ENCODE data around the gene DHX57.
"Not testable (repeated sequence)": the region's sequence is repeated elsewhere in the genome, so short reads cannot be mapped to it uniquely, and the experiment has no call there.

The DHX57 gene

DNA sequence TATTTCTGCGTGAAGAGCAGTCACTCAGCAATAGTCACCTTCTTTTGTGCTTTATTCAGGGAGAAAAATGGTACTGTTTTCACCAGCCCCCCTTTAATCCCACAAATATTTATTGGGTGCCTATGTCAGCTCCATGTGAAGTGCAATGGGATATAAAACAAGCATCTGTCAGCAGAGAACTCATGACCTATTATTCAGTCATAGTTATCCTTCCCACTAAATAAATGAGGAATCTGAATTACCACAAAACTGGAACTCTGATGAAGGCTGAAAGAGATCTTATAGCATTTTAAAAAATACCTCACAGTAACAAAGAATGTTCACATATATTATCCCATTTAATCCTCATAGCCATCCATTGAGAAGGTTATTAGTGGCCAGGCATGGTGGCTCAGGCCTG, 45.8 kb downstream of the DHX57 start:
- DNase-seq (ENCODE audit: low spot score) = no peak
- TF ChIP-seq, protein P1, sequence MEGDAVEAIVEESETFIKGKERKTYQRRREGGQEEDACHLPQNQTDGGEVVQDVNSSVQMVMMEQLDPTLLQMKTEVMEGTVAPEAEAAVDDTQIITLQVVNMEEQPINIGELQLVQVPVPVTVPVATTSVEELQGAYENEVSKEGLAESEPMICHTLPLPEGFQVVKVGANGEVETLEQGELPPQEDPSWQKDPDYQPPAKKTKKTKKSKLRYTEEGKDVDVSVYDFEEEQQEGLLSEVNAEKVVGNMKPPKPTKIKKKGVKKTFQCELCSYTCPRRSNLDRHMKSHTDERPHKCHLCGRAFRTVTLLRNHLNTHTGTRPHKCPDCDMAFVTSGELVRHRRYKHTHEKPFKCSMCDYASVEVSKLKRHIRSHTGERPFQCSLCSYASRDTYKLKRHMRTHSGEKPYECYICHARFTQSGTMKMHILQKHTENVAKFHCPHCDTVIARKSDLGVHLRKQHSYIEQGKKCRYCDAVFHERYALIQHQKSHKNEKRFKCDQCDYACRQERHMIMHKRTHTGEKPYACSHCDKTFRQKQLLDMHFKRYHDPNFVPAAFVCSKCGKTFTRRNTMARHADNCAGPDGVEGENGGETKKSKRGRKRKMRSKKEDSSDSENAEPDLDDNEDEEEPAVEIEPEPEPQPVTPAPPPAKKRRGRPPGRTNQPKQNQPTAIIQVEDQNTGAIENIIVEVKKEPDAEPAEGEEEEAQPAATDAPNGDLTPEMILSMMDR (IDR thresholded peaks at IDR 0.05; ENCODE audit: extremely low read depth, insufficient read depth, missing control alignments) = no peak
- in situ Hi-C loops (cut with MboI; ENCODE audit: low pct_unique_long_range_greater_than_20kb, low sequenced_read_pairs, unreplicated experiment) = no loop called here

DNA sequence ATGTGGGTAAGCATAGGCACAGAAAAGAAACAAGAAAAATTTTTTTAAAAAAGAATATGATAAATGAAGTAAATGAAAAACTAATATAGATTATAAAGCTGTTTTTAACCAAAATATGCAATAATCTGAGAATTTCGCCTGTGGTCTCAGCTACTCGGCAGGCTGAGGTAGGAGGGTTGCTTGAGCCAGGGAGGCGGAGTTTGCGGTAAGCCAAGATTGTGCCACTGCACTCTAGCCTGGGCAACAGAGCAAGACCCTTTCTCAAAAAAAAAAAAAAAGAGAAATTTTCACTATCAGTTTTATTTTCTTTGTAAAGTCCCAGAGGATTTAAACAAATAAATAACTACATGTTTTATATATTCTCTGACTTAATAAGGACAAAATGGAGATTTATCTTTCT, 47.3 kb downstream of the DHX57 start:
- no peak for DNase-seq (ENCODE audit: low spot score)
- in situ Hi-C loops (cut with MboI; ENCODE audit: low pct_unique_long_range_greater_than_20kb, low sequenced_read_pairs, unreplicated experiment) = no loop called here
- TF ChIP-seq, protein P1 (IDR thresholded peaks at IDR 0.05; ENCODE audit: extremely low read depth, insufficient read depth, missing control alignments) = no peak

DNA sequence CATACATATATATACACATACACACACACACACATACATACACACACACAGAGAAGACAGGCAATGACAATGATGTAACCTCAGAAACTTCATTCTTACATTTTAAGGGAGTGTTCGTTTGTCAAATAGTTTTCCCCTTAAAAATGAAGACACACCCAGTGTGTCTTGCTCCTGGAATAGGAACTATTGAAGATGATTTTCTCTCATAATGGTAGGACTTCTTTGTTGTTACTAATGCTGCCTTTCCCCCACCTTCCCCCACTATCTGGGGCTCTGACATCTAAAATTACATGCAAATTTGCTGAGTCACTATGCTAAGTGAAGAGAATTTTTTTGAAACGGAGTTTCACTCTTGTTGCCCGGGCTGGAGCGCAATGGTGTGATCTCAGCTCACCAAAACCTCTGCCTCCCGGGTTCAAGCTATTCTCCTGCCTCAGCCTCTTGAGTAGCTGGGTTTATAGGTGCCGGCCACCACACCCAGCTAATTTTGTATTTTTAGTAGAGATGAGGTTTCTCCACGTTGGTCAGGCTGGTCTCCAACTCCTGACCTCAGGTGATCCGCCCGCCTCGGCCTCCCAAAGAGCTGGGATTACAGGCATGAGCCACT, 48.1 kb downstream of the DHX57 start:
- DNase-seq (ENCODE audit: low spot score) = peak; percentile 25
- in situ Hi-C loops (cut with MboI; ENCODE audit: low pct_unique_long_range_greater_than_20kb, low sequenced_read_pairs, unreplicated experiment) = not testable (repeated sequence)

DNA sequence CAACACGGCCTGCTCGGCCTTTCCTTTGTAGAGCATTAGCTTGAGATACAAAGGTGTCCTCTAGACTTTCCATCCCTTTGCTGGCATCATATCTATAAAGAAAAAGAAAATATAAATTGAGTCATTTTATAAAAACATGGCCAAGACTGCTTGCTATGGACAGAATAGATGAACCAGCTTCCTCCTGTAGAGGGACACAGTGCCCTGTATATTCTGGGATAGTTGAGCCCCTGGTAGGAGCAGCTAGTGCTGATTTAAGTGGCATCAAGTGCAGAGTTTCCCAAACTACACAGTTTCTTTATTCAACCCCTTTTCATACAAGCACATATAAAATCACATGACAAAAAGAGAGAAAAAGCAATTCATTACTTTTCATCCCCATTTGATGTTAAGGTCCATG, 49.8 kb downstream of the DHX57 start:
- in situ Hi-C loops (cut with MboI; ENCODE audit: low pct_unique_long_range_greater_than_20kb, low sequenced_read_pairs, unreplicated experiment) = no loop called here
- no peak for DNase-seq (ENCODE audit: low spot score)
- TF ChIP-seq, protein P1 (IDR thresholded peaks at IDR 0.05; ENCODE audit: extremely low read depth, insufficient read depth, missing control alignments) = no peak

DNA sequence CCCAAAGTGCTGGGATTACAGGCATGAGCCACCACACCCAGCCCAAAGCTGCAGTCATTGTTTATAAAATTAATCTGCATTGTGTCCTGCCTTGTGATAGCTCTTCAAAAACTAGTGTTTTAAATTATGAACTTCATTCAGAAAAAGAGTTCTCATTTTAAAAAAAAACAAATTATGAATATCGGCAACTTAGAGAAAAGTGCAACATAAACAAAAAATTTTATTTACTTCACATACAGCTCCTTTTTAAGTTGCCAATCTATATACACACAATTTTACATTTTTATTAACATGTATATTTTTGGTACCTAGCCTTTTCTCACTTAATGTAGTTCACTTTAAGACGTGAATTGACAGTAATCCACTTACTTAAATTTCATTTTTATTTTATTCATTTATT, 50.8 kb downstream of the DHX57 start:
- TF ChIP-seq, protein P1 (IDR thresholded peaks at IDR 0.05; ENCODE audit: extremely low read depth, insufficient read depth, missing control alignments) = no peak
- in situ Hi-C loops (cut with MboI; ENCODE audit: low pct_unique_long_range_greater_than_20kb, low sequenced_read_pairs, unreplicated experiment) = no loop called here
- no peak for DNase-seq (ENCODE audit: low spot score)

DNA sequence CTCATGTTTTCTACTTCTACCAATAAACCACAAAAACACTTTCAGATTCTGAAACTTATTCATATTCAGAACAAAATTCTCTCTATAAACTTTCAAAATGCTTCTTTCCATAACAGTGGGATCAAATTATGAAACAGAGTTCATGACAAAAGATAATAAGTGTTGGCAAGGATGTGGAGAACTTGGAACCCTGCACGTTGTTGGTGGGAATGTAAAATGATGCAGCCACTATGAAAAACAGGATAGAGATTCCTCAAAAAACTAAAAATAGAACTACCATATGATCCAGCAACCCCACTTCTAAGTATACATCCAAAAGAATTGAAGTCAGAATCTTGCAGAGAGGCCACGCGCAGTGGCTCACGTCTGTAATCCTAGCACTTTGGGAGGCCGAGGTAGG, 52.3 kb downstream of the DHX57 start:
- in situ Hi-C loops (cut with MboI; ENCODE audit: low pct_unique_long_range_greater_than_20kb, low sequenced_read_pairs, unreplicated experiment) = no loop called here
- TF ChIP-seq, protein P1 (IDR thresholded peaks at IDR 0.05; ENCODE audit: extremely low read depth, insufficient read depth, missing control alignments) = no peak
- DNase-seq (ENCODE audit: low spot score) = no peak

DNA sequence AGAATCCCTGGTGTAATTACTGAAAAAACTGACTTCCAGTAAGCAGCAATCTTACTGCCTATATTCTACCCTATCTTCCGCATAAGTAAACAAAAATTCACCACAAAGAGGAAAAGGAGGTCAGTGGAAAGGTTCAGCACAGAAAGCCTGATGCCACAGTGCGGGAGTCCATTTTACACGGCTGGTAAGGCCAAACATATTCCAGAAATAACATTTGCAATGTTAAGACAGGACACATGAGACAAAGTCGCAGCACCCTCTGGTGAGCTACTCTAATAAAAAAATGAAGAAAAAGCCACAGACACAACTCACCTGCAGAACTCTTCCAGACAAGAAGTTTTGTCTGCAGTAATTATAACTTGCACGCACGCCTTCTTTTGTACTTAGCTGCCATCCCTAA, 57.2 kb downstream of the DHX57 start:
- DNase-seq (ENCODE audit: low spot score) = no peak
- TF ChIP-seq, protein P1 (IDR thresholded peaks at IDR 0.05; ENCODE audit: extremely low read depth, insufficient read depth, missing control alignments) = no peak
- in situ Hi-C loops (cut with MboI; ENCODE audit: low pct_unique_long_range_greater_than_20kb, low sequenced_read_pairs, unreplicated experiment) = no loop called here

Measured in GM13977 (cell line).